Measurements from ENCODE around the gene SPP1. TPM values are rescaled to one million over a fixed set of nuclear protein-coding genes. Genes with fewer than 3 reads are reported as not detected.
"Not testable (repeated sequence)": the region's sequence is repeated elsewhere in the genome, so short reads cannot be mapped to it uniquely, and the experiment has no call there.

Gene SPP1
- total and polyA plus RNA-seq, 3 experiments from 2014 or later: 4.9 to 7.2 TPM; not detected in 1

DNA sequence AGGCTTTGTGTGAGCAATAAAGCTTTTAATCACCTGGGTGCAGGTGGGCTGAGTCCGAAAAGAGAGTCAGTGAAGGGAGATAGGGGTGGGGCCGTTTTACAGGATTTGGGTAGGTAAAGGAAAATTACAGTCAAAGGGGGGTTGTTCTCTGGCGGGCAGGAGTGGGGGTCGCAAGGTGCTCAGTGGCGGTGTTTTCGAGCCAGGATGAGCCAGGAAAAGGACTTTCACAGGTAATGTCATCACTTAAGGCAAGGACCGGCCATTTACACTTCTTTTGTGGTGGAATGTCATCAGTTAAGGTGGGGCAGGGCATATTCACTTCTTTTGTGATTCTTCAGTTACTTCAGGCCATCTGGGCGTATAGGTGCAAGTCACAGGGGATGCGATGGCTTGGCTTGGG lies 39.6 kb upstream of the SPP1 start:
- H3K27ac Mint-ChIP-seq; POLR2A ChIA-PET; H3K9me3 ChIP-seq (ENCODE audit: low read length); H3K4me1 ChIP-seq (ENCODE audit: insufficient read depth, low read length); H3K4me1 Mint-ChIP-seq; H3K36me3 Mint-ChIP-seq; DNase-seq; H3K9me3 Mint-ChIP-seq; CTCF ChIA-PET; H3K27me3 ChIP-seq (ENCODE audit: insufficient read depth, low read length, poor library complexity, severe bottlenecking); H3K27ac ChIP-seq (ENCODE audit: low read depth, low read length); H3K36me3 ChIP-seq (ENCODE audit: insufficient read depth, low read length); H3K4me3 ChIP-seq (ENCODE audit: low read length); H3K4me3 Mint-ChIP-seq: not testable (repeated sequence)
- H3K27me3 Mint-ChIP-seq: peaks cover 4 to 18% of the 10 kb centered on the region in 2 donors

DNA sequence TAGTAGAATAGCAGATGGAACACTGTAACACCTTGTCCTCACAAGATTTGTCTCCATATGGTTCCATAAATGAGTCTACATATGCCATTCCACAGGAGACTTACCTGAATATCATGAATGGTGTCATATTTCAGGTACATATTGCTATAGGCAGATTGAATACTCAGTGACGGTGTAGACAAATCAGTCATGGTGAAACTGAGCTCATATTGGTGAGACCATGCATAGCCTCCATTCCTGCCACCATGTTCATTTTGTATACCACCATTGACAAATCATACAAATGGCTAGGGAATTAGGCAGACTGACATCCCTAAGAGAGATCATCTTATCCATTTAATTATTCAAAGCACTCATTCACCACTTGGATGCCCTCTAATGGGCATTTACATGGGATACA lies 38.0 kb upstream of the SPP1 start:
- no peaks in the 10 kb centered on the region for H3K27me3 ChIP-seq (ENCODE audit: insufficient read depth, low read length, poor library complexity, severe bottlenecking)
- Mint-ChIP-seq H3K4me1 (peaks cover 0 to 4% (median 3%) of the 10 kb centered on the region in 3 donors), H3K27me3 (peaks cover 3 to 19% of the 10 kb centered on the region in 2 donors), H3K4me3 (no peak overlapping the region), H3K27ac (no peak overlapping the region), H3K9me3 (no peaks in the 10 kb centered on the region), H3K36me3 (no peaks in the 10 kb centered on the region)
- H3K4me1 ChIP-seq (ENCODE audit: insufficient read depth, low read length): no peaks in the 10 kb centered on the region
- H3K27ac ChIP-seq (ENCODE audit: low read depth, low read length): no peak overlapping the region
- no peak overlapping the region for H3K4me3 ChIP-seq (ENCODE audit: low read length)
- no peaks in the 10 kb centered on the region for H3K36me3 ChIP-seq (ENCODE audit: insufficient read depth, low read length)
- no peak for DNase-seq
- POLR2A ChIA-PET: no interaction called here
- CTCF ChIA-PET: no interaction called here
- H3K9me3 ChIP-seq (ENCODE audit: low read length): no peaks in the 10 kb centered on the region

DNA sequence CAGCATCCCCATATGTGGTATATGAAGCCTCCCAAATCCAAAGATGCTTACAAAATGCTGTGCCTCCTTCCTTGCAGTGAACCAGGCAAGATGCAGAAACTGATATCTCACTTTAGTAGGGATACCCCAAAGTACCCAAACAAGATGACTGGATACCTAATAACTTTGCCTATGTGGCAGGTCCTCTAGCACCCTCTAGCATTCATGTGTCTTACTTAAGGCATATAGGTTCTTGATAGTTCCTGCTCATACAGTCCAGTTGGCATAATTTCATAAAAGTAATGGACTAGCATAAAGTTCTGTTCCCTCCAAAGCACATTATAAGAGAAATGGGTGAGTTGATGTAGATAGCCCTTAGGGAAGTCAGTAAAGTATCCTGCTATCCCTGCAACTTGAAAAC lies 36.8 kb upstream of the SPP1 start:
- no peak for DNase-seq
- no peaks in the 10 kb centered on the region for H3K27me3 ChIP-seq (ENCODE audit: insufficient read depth, low read length, poor library complexity, severe bottlenecking)

DNA sequence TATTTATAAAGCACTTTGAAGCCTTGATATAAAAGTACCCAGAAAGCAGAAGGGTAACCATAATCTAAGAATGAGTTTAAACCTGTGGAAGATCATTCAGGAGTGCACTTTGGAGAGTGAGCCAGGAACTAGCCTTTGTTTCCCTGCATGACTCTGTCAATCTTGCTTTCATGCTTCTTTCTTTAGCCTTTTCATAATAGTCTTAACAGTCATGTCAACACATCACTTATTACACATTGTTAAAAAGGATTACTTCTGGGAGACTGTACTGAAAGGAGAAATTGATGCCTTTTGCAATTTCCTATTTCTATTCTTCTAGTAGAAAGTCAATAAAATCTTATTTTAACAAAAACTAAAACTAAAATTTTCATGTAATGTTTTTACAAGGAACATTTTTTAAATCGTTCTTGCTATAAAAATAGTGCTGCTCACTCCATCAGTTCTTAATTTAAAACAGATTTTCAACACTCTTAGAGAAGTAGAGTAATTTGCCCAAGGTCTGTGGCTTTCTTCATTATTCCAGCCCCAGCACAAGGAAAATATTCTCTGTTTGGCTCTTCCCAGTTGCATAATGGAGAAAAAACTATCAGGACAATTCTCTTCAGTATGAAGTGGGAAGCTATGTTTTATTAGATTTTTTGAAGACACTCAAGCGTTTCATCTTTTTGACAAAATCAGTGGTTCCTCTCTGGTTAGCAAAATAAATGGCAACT lies 35.4 kb upstream of the SPP1 start:
- no peaks in the 10 kb centered on the region for H3K36me3 Mint-ChIP-seq

More for the DNA sequence above, 36.8 kb upstream of the SPP1 start:
- Histone ChIP-seq H3K9me3 (ENCODE audit: low read length) (no peaks in the 10 kb centered on the region), H3K4me1 (ENCODE audit: insufficient read depth, low read length) (no peaks in the 10 kb centered on the region), H3K36me3 (ENCODE audit: insufficient read depth, low read length) (no peaks in the 10 kb centered on the region), H3K4me3 (ENCODE audit: low read length) (no peak overlapping the region), H3K27ac (ENCODE audit: low read depth, low read length) (no peak overlapping the region)
- no peak overlapping the region for H3K4me3 Mint-ChIP-seq
- no peaks in the 10 kb centered on the region for H3K36me3 Mint-ChIP-seq
- peaks cover 4 to 19% of the 10 kb centered on the region in 2 donors for H3K27me3 Mint-ChIP-seq
- POLR2A ChIA-PET: no interaction called here
- CTCF ChIA-PET: no interaction called here
- no peaks in the 10 kb centered on the region for H3K9me3 Mint-ChIP-seq
- H3K4me1 Mint-ChIP-seq: no peaks in the 10 kb centered on the region
- H3K27ac Mint-ChIP-seq: no peak overlapping the region

GRCh38 chr4:87940809-87941208 lies 34.7 kb upstream of the SPP1 start:
- H3K9me3 Mint-ChIP-seq; H3K4me1 ChIP-seq (ENCODE audit: insufficient read depth, low read length); H3K36me3 Mint-ChIP-seq; H3K4me3 Mint-ChIP-seq; H3K4me1 Mint-ChIP-seq; CTCF ChIA-PET; H3K9me3 ChIP-seq (ENCODE audit: low read length); H3K27me3 ChIP-seq (ENCODE audit: insufficient read depth, low read length, poor library complexity, severe bottlenecking); DNase-seq; H3K27ac ChIP-seq (ENCODE audit: low read depth, low read length); H3K4me3 ChIP-seq (ENCODE audit: low read length); H3K27ac Mint-ChIP-seq; POLR2A ChIA-PET; H3K36me3 ChIP-seq (ENCODE audit: insufficient read depth, low read length): not testable (repeated sequence)
- peaks cover 2 to 12% of the 10 kb centered on the region in 2 donors for H3K27me3 Mint-ChIP-seq

More for the DNA sequence above, 35.4 kb upstream of the SPP1 start:
- no peaks in the 10 kb centered on the region for H3K36me3 ChIP-seq (ENCODE audit: insufficient read depth, low read length)
- H3K27me3 Mint-ChIP-seq: peaks cover 4 to 15% of the 10 kb centered on the region in 2 donors
- peaks cover 0 to 2% (median 0%) of the 10 kb centered on the region in 5 donors for H3K9me3 Mint-ChIP-seq
- no peaks in the 10 kb centered on the region for H3K4me1 Mint-ChIP-seq
- H3K27ac ChIP-seq (ENCODE audit: low read depth, low read length): no peak overlapping the region
- no peaks in the 10 kb centered on the region for H3K27me3 ChIP-seq (ENCODE audit: insufficient read depth, low read length, poor library complexity, severe bottlenecking)
- no peak overlapping the region for H3K4me3 ChIP-seq (ENCODE audit: low read length)
- H3K4me3 Mint-ChIP-seq: no peak overlapping the region
- H3K27ac Mint-ChIP-seq: no peak overlapping the region
- H3K9me3 ChIP-seq (ENCODE audit: low read length): no peaks in the 10 kb centered on the region
- DNase-seq: no peak
- ChIA-PET CTCF (no interaction called here), POLR2A (no interaction called here)
- no peaks in the 10 kb centered on the region for H3K4me1 ChIP-seq (ENCODE audit: insufficient read depth, low read length)

- H3K27ac Mint-ChIP-seq: no peak overlapping the region
- Histone ChIP-seq H3K4me1 (ENCODE audit: insufficient read depth, low read length) (no peaks in the 10 kb centered on the region), H3K27me3 (ENCODE audit: insufficient read depth, low read length, poor library complexity, severe bottlenecking) (no peaks in the 10 kb centered on the region), H3K9me3 (ENCODE audit: low read length) (no peaks in the 10 kb centered on the region), H3K36me3 (ENCODE audit: insufficient read depth, low read length) (no peaks in the 10 kb centered on the region), H3K4me3 (ENCODE audit: low read length) (no peak overlapping the region), H3K27ac (ENCODE audit: low read depth, low read length) (no peak overlapping the region)
- H3K36me3 Mint-ChIP-seq: no peaks in the 10 kb centered on the region
- H3K27me3 Mint-ChIP-seq: peaks cover 1 to 12% of the 10 kb centered on the region in 2 donors
- ChIA-PET POLR2A (no interaction called here), CTCF (no interaction called here)
- no peak overlapping the region for H3K4me3 Mint-ChIP-seq
- H3K9me3 Mint-ChIP-seq: peaks cover 0 to 2% (median 0%) of the 10 kb centered on the region in 5 donors
- H3K4me1 Mint-ChIP-seq: no peaks in the 10 kb centered on the region
- no peak for DNase-seq
Measured at GRCh38 chr4:87941537-87942392, 33.7 kb upstream of the SPP1 start.

DNA sequence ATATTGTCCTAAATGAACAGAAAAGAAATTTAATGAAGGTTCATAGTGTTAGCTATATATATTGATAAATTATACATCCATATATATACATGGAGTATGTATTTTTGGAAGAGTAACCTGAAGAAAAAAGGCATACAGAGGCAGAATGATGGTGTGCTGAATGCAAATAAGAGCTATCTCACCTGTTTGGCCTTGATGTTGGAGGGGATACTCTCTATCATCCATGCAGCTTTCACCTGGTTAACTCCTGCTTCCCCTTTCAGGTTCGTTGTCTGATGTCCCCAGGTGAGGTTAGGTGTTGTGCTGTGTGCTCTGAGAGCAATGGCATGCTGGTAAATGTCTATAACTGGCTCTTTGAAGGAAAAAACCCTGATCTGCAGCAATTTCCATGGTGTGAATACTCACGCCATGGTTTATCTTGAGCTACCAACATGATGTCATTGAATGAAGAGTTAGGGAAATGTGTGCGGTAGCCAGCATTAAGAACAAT lies 31.8 kb upstream of the SPP1 start:
- H3K9me3 ChIP-seq (ENCODE audit: low read length): no peaks in the 10 kb centered on the region
- no peak overlapping the region for H3K27ac Mint-ChIP-seq
- no peaks in the 10 kb centered on the region for H3K36me3 ChIP-seq (ENCODE audit: insufficient read depth, low read length)
- no peak overlapping the region for H3K27ac ChIP-seq (ENCODE audit: low read depth, low read length)
- no peaks in the 10 kb centered on the region for H3K4me1 Mint-ChIP-seq
- H3K4me1 ChIP-seq (ENCODE audit: insufficient read depth, low read length): no peaks in the 10 kb centered on the region
- ChIA-PET CTCF (no interaction called here), POLR2A (no interaction called here)
- peaks cover 0 to 2% (median 0%) of the 10 kb centered on the region in 5 donors for H3K9me3 Mint-ChIP-seq
- no peak overlapping the region for H3K4me3 ChIP-seq (ENCODE audit: low read length)
- no peaks in the 10 kb centered on the region for H3K27me3 ChIP-seq (ENCODE audit: insufficient read depth, low read length, poor library complexity, severe bottlenecking)
- H3K4me3 Mint-ChIP-seq: no peak overlapping the region
- no peaks in the 10 kb centered on the region for H3K36me3 Mint-ChIP-seq
- DNase-seq: no peak
- H3K27me3 Mint-ChIP-seq: peaks cover 1 to 14% of the 10 kb centered on the region in 2 donors

DNA sequence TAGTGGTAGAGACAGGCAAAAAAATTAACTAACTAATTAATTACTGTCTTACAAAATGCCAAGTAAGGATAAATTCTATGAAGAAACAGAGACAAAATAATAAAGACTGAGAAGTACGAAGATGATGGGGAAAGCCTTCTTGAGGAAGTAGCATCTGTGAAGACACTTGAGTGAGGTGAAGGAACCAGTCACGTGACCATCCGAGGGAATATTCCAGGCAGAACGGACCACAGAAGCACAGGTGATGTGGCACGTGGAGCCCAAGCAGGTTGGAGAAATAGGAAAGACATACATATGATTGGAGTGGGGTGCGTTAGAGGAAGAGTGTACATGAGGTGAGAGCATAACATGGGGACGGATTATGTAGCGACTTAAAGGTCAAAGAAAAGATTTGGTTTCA lies 30.5 kb upstream of the SPP1 start:
- H3K4me3 Mint-ChIP-seq: no peak overlapping the region
- no peaks in the 10 kb centered on the region for H3K36me3 ChIP-seq (ENCODE audit: insufficient read depth, low read length)
- no peak overlapping the region for H3K4me3 ChIP-seq (ENCODE audit: low read length)

More for the DNA sequence above, 30.5 kb upstream of the SPP1 start:
- no peak for DNase-seq
- no peak overlapping the region for H3K27ac ChIP-seq (ENCODE audit: low read depth, low read length)
- H3K27me3 ChIP-seq (ENCODE audit: insufficient read depth, low read length, poor library complexity, severe bottlenecking): no peaks in the 10 kb centered on the region
- Mint-ChIP-seq H3K27ac (peak overlapping the region in 1 of 8 donors; percentile 3), H3K9me3 (peaks cover 0 to 2% (median 0%) of the 10 kb centered on the region in 5 donors), H3K4me1 (no peaks in the 10 kb centered on the region), H3K36me3 (no peaks in the 10 kb centered on the region), H3K27me3 (peaks cover 1 to 15% of the 10 kb centered on the region in 2 donors)
- no peaks in the 10 kb centered on the region for H3K9me3 ChIP-seq (ENCODE audit: low read length)
- ChIA-PET POLR2A (no interaction called here), CTCF (no interaction called here)
- H3K4me1 ChIP-seq (ENCODE audit: insufficient read depth, low read length): no peaks in the 10 kb centered on the region
